ENCODE measurements around the gene KIF18B. TPM values are rescaled to one million over a fixed set of nuclear protein-coding genes. Genes with fewer than 3 reads are reported as not detected.

The KIF18B gene
- total RNA-seq, 4 donors from 2014 or later: 0.08 to 0.35 (median 0.27) TPM; not detected in 1

GRCh38 chr17:44977065-44977464, 29.5 kb upstream of the KIF18B start:
- Histone ChIP-seq H3K27ac (peak overlapping the region in 3 of 4 donors; percentile 78 to 86 (median 80)), H3K4me3 (no peak overlapping the region), H3K4me1 (peaks cover 11 to 69% (median 32%) of the 10 kb centered on the region in 3 donors), H3K27me3 (no peaks in the 10 kb centered on the region), H3K36me3 (no peaks in the 10 kb centered on the region), H3K9me3 (no peaks in the 10 kb centered on the region)
- no peak for ATAC-seq
- no peak for TF ChIP-seq CTCF (IDR thresholded peaks at IDR 0.05)
- WGBS, 2 donors (ENCODE audit: low coverage in 1 of 2): 56% methylated on average over 3 of the region's 3 CpGs; no CpG with 5 or more reads in 1 of the 2 donors

- Histone ChIP-seq H3K27me3 (no peaks in the 10 kb centered on the region), H3K9me3 (no peaks in the 10 kb centered on the region), H3K27ac (peak overlapping the region in 2 of 4 donors; percentile 78 to 80), H3K4me3 (no peak overlapping the region), H3K4me1 (peaks cover 11 to 61% (median 30%) of the 10 kb centered on the region in 3 donors), H3K36me3 (no peaks in the 10 kb centered on the region)
- TF ChIP-seq CTCF (IDR thresholded peaks at IDR 0.05): no peak
- no peak for TF ChIP-seq EP300 (IDR thresholded peaks at IDR 0.05)
- no peak for TF ChIP-seq POLR2A (IDR thresholded peaks at IDR 0.05)
- no peak for TF ChIP-seq POLR2AphosphoS5 (IDR thresholded peaks at IDR 0.05)
- 74% methylated on average over 9 of the region's 13 CpGs; no CpG with 5 or more reads in 1 of the 2 donors for WGBS, 2 donors (ENCODE audit: low coverage in 1 of 2)
- ATAC-seq: no peak
Observed at GRCh38 chr17:44976206-44976605, 28.6 kb upstream of the KIF18B start.

GRCh38 chr17:44972953-44973352, 25.4 kb upstream of the KIF18B start:
- TF ChIP-seq POLR2A (IDR thresholded peaks at IDR 0.05) (no peak), EP300 (IDR thresholded peaks at IDR 0.05) (no peak), POLR2AphosphoS5 (IDR thresholded peaks at IDR 0.05) (no peak), CTCF (IDR thresholded peaks at IDR 0.05) (no peak)
- Histone ChIP-seq H3K27me3 (peaks cover under 1% of the 10 kb centered on the region), H3K9me3 (no peaks in the 10 kb centered on the region), H3K27ac (no peak overlapping the region), H3K4me3 (no peak overlapping the region), H3K36me3 (no peaks in the 10 kb centered on the region), H3K4me1 (peaks cover 6 to 57% (median 19%) of the 10 kb centered on the region in 3 donors)
- ATAC-seq: no peak
- 81 to 82% methylated on average over 4 to 6 of the region's 6 CpGs for WGBS, 2 donors (ENCODE audit: low coverage in 1 of 2)

GRCh38 chr17:44971776-44972483, 24.4 kb upstream of the KIF18B start:
- TF ChIP-seq POLR2AphosphoS5 (IDR thresholded peaks at IDR 0.05) (no peak), CTCF (IDR thresholded peaks at IDR 0.05) (no peak), POLR2A (IDR thresholded peaks at IDR 0.05) (no peak), EP300 (IDR thresholded peaks at IDR 0.05) (no peak)
- Histone ChIP-seq H3K36me3 (no peaks in the 10 kb centered on the region), H3K27ac (no peak overlapping the region), H3K9me3 (no peaks in the 10 kb centered on the region), H3K4me1 (peaks cover 0 to 57% (median 20%) of the 10 kb centered on the region in 3 donors), H3K27me3 (peaks cover 11% of the 10 kb centered on the region), H3K4me3 (no peak overlapping the region)
- WGBS, 2 donors (ENCODE audit: low coverage in 1 of 2): 69% methylated on average over 3 of the region's 8 CpGs; no CpG with 5 or more reads in 1 of the 2 donors
- no peak for ATAC-seq
